ENCODE results near the gene FNDC10. TPM values are rescaled to one million over a fixed set of nuclear protein-coding genes. Genes with fewer than 3 reads are reported as not detected.

The FNDC10 gene
- total RNA-seq, 1 donor from 2014 or later, result 9.2 TPM

- no peak for TF ChIP-seq CTCF (IDR thresholded peaks at IDR 0.05; ENCODE audit: insufficient read depth, low read length, poor library complexity, severe bottlenecking)
- Histone ChIP-seq H3K27me3 (ENCODE audit: control insufficient read depth, insufficient read depth, low read length) (peaks cover 16% of the 10 kb centered on the region), H3K4me3 (ENCODE audit: low read depth, low read length) (no peak overlapping the region), H3K36me3 (ENCODE audit: control insufficient read depth, insufficient read depth, low read length) (no peaks in the 10 kb centered on the region)
- no peak for DNase-seq (ENCODE audit: low read depth)
Observed at GRCh38 chr1:1606232-1606631, 6.3 kb upstream of the FNDC10 start.

- Histone ChIP-seq H3K4me3 (ENCODE audit: low read depth, low read length) (no peak overlapping the region), H3K27me3 (ENCODE audit: control insufficient read depth, insufficient read depth, low read length) (peaks cover 21% of the 10 kb centered on the region), H3K36me3 (ENCODE audit: control insufficient read depth, insufficient read depth, low read length) (no peaks in the 10 kb centered on the region)
- DNase-seq (ENCODE audit: low read depth), result no peak
- TF ChIP-seq CTCF (IDR thresholded peaks at IDR 0.05; ENCODE audit: insufficient read depth, low read length, poor library complexity, severe bottlenecking), result no peak
Observed at GRCh38 chr1:1605724-1606123, 5.8 kb upstream of the FNDC10 start.

GRCh38 chr1:1605034-1605591 lies 5.2 kb upstream of the FNDC10 start:
- H3K4me3 ChIP-seq (ENCODE audit: low read depth, low read length), result no peak overlapping the region
- TF ChIP-seq CTCF (IDR thresholded peaks at IDR 0.05; ENCODE audit: insufficient read depth, low read length, poor library complexity, severe bottlenecking), result no peak
- peaks cover 27% of the 10 kb centered on the region for H3K27me3 ChIP-seq (ENCODE audit: control insufficient read depth, insufficient read depth, low read length)
- DNase-seq (ENCODE audit: low read depth), result no peak
- no peaks in the 10 kb centered on the region for H3K36me3 ChIP-seq (ENCODE audit: control insufficient read depth, insufficient read depth, low read length)

- no peak overlapping the region for H3K4me3 ChIP-seq (ENCODE audit: low read depth, low read length)
- DNase-seq (ENCODE audit: low read depth), result no peak
- no peak for TF ChIP-seq CTCF (IDR thresholded peaks at IDR 0.05; ENCODE audit: insufficient read depth, low read length, poor library complexity, severe bottlenecking)
- H3K36me3 ChIP-seq (ENCODE audit: control insufficient read depth, insufficient read depth, low read length), result no peaks in the 10 kb centered on the region
- peaks cover 27% of the 10 kb centered on the region for H3K27me3 ChIP-seq (ENCODE audit: control insufficient read depth, insufficient read depth, low read length)
Observed at GRCh38 chr1:1604374-1605033, 4.6 kb upstream of the FNDC10 start.

GRCh38 chr1:1603671-1604373 lies 3.9 kb upstream of the FNDC10 start:
- Histone ChIP-seq H3K4me3 (ENCODE audit: low read depth, low read length) (no peak overlapping the region), H3K36me3 (ENCODE audit: control insufficient read depth, insufficient read depth, low read length) (no peaks in the 10 kb centered on the region), H3K27me3 (ENCODE audit: control insufficient read depth, insufficient read depth, low read length) (peaks cover 33% of the 10 kb centered on the region)
- no peak for DNase-seq (ENCODE audit: low read depth)
- TF ChIP-seq CTCF (IDR thresholded peaks at IDR 0.05; ENCODE audit: insufficient read depth, low read length, poor library complexity, severe bottlenecking), result no peak
